HepG2 (cell line): ENCODE data around the gene FCRL2. TPM values are rescaled to one million over a fixed set of nuclear protein-coding genes. Genes with fewer than 3 reads are reported as not detected.

Source experiments
- ATAC-seq: fragments of 200-7000 bp; cut with Tn5 transposase; 3 replicates; pipeline ENCODE4 v1.9.1; 2020; ENCODE audit warnings: mild to moderate bottlenecking, moderate library complexity
- BruUV-seq: library from RNA; stranded (reverse); fragments of 400-500 nt; replicated peaks from 2 replicates; lab custom pipeline; 2021; lab: Mats Ljungman, UMichigan
- CTCF ChIA-PET: fragments of 300-600 bp; formaldehyde crosslinking; extraction: SDS; loops from one replicate; lab custom pipeline; 2021; ENCODE audit warnings: low total read pairs, inconsistent platforms, low intra/inter-chr PET ratio; lab: Yijun Ruan, JAX
- POLR2A ChIA-PET: fragments of 350-600 bp; sonication (Branson Sonifier 250); formaldehyde crosslinking; loops from one replicate; lab custom pipeline; 2020; ENCODE audit warnings: antibody characterized with exemption, inconsistent platforms; lab: Yijun Ruan, JAX
- DNase-seq: peaks from one replicate; pipeline ENCODE4 v3.0.0-alpha.2; 2015; ENCODE audit warnings: low spot score
- FAIRE-seq: peaks from 3 replicates; lab custom pipeline; 2011; peaks lifted over from hg19 to GRCh38; lab: Jason Lieb, UNC
- H2AFZ ChIP-seq: one replicate; pipeline ENCODE4 v1.6.1; 2011; ENCODE audit warnings: low read length, inconsistent platforms
- H3K27ac ChIP-seq: fragments of 300-600 bp; 3 replicates; pipeline ENCODE4 v1.8.0; 2011; ENCODE audit warnings: mixed run types, mild to moderate bottlenecking, mixed read lengths, low read length, inconsistent platforms; ENCODE audit not compliant: insufficient read depth; ENCODE audit errors: extremely low read length
- H3K27me3 ChIP-seq, 2 experiments: fragments of 200-600 bp in 1 of 2; 2 replicates in 1 of 2; 3 replicates in 1 of 2; pipeline versions ENCODE4 v1.6.0 to v1.8.0; 2011; ENCODE audit warnings: low read length in 2 of 2, mild to moderate bottlenecking in 2 of 2, moderate library complexity in 2 of 2, inconsistent platforms in 1 of 2; ENCODE audit not compliant: insufficient read depth in 2 of 2, control insufficient read depth in 1 of 2
- H3K36me3 ChIP-seq, 2 experiments: fragments of 200-600 bp in 1 of 2; replicated peaks in 1 of 2; 2 replicates in 1 of 2; 3 replicates in 1 of 2; pipeline versions ENCODE4 v1.5.1 to v1.8.0; 2011; ENCODE audit warnings: low read length in 2 of 2, inconsistent platforms in 1 of 2; ENCODE audit not compliant: insufficient read depth in 2 of 2, control insufficient read depth in 1 of 2
- H3K4me1 ChIP-seq: 2 replicates; pipeline ENCODE4 v1.5.1; 2012; ENCODE audit warnings: low read length, inconsistent platforms; ENCODE audit not compliant: insufficient read depth
- H3K4me2 ChIP-seq: 2 replicates; pipeline ENCODE4 v1.6.0; 2011; ENCODE audit warnings: low read depth, low read length, inconsistent platforms
- H3K4me3 ChIP-seq, 3 experiments: fragments of 200-600 bp in 1 of 3; sonication (generic), shearing (Covaris generic) in 1 of 3; replicated peaks in 1 of 3; 2 replicates each; pipeline ENCODE4 v1.5.1; 2011 to 2016; ENCODE audit warnings: low read length in 3 of 3, inconsistent platforms in 2 of 3, low read depth in 2 of 3, mild to moderate bottlenecking in 2 of 3, control low read depth in 1 of 3, mixed read lengths in 1 of 3; ENCODE audit not compliant: insufficient read depth in 1 of 3
- H3K79me2 ChIP-seq: one replicate; pipeline ENCODE4 v1.6.1; 2011; ENCODE audit warnings: low read length, inconsistent platforms; ENCODE audit not compliant: insufficient read depth
- H3K9ac ChIP-seq: 2 replicates; pipeline ENCODE4 v1.6.0; 2011; ENCODE audit warnings: mild to moderate bottlenecking, low read depth, low read length, inconsistent platforms; ENCODE audit not compliant: insufficient read depth
- H3K9me3 ChIP-seq: 2 replicates; pipeline ENCODE4 v1.5.1; 2012; ENCODE audit warnings: mild to moderate bottlenecking, low read length
- H4K20me1 ChIP-seq: 2 replicates; pipeline ENCODE4 v1.6.0; 2011; ENCODE audit warnings: inconsistent platforms, mild to moderate bottlenecking, low read length, moderate library complexity; ENCODE audit not compliant: insufficient read depth
- ATF2 ChIP-seq: sonication (generic); formaldehyde crosslinking; IDR thresholded peaks from 2 replicates; pipeline ENCODE4 v1.4.0; 2020; ENCODE audit warnings: missing genetic modification reagents
- SIX1 ChIP-seq: sonication (generic); formaldehyde crosslinking; IDR thresholded peaks from 2 replicates; pipeline ENCODE4 v1.4.0; 2020; ENCODE audit warnings: missing genetic modification reagents, borderline replicate concordance
- SMAD9 ChIP-seq: sonication (generic); formaldehyde crosslinking; IDR thresholded peaks from 2 replicates; pipeline ENCODE4 v1.5.1; 2020; ENCODE audit warnings: mild to moderate bottlenecking, missing genetic modification reagents
- SYNCRIP ChIP-seq: fragments of 200-400 bp; formaldehyde crosslinking; IDR thresholded peaks from 2 replicates; pipeline ENCODE4 v1.6.1; 2018; ENCODE audit warnings: mild to moderate bottlenecking, low read depth, low read length; ENCODE audit not compliant: insufficient read depth
- USF2 ChIP-seq, 2 experiments: sonication (generic) in 1 of 2; formaldehyde crosslinking in 1 of 2; IDR thresholded peaks; 2 replicates each; pipeline versions ENCODE4 v1.5.1 to v1.6.1; 2011 to 2020; ENCODE audit warnings: borderline replicate concordance in 1 of 2, low read depth in 1 of 2, low read length in 1 of 2, mild to moderate bottlenecking in 1 of 2, missing genetic modification reagents in 1 of 2, moderate library complexity in 1 of 2
- ZNF761 ChIP-seq: sonication (generic); formaldehyde crosslinking; conservative IDR thresholded peaks from 2 replicates; pipeline ENCODE4 v1.4.0; 2020; ENCODE audit warnings: mild to moderate bottlenecking, missing genetic modification reagents
- WGBS: methylation state at CpG from one replicate; pipeline ENCODE4 v1.1.6; 2017; ENCODE audit warnings: low lambda C conversion rate; 5-methylcytosine and 5-hydroxymethylcytosine counted together
- in situ Hi-C: cut with HindIII; loops from 2 replicates; pipeline ENCODE4 v1.10.0; 2017; ENCODE audit warnings: low pct_unique_long_range_greater_than_20kb; ENCODE audit not compliant: extremely low pct_ligation_motif_present
- intact Hi-C: fragments of 100-400 bp; cut with micrococcal nuclease; formaldehyde crosslinking; loops from one replicate; pipeline ENCODE4 v1.10.0; 2022; ENCODE audit not compliant: unreplicated experiment
- polyA plus RNA-seq, 8 experiments: library from polyadenylated mRNA; depleted of rRNA in 3 of 8; stranded (reverse) in 7 of 8; unstranded in 1 of 8; fragments of >200 nt; fragmentation: Illumina TruSeq in 4 of 8; extraction: Trizol in 4 of 8; gene quantifications; 2 replicates each; pipeline versions ENCODE4 v1.2.1 to v1.2.3, GENCODE V29; 2011 to 2016; ENCODE audit warnings: low read depth in 4 of 8, missing spikeins in 1 of 8, mixed read lengths in 1 of 8; ENCODE audit not compliant: insufficient read depth in 1 of 8
- total RNA-seq, 5 experiments: library from RNA; depleted of rRNA; stranded (reverse); fragments of >200 nt; fragmentation: Illumina TruSeq; extraction: Trizol; gene quantifications; 2 replicates each; pipeline ENCODE4 v1.2.3, GENCODE V29; 2016; ENCODE audit warnings: low read depth in 1 of 5

FCRL2 gene
- total and polyA plus RNA-seq, 2 of the 13 experiments (the other 11 are each of a cell fraction or from before 2014, with no cell fraction given): not detected

- TF ChIP-seq ATF2 (CRISPR knock-in tag) (no peak), SIX1 (CRISPR knock-in tag) (no peak)
Observed at GRCh38 chr1:157782931-157783330, 6.0 kb upstream of the FCRL2 start (continued).

GRCh38 chr1:157781048-157781447 lies 4.1 kb upstream of the FCRL2 start:
- ChIA-PET POLR2A (no interaction called here), CTCF (no interaction called here)
- no peak overlapping the region for H3K4me2 ChIP-seq

More at GRCh38 chr1:157781048-157781447, 4.1 kb upstream of the FCRL2 start:
- no peaks in the 10 kb centered on the region for H3K79me2 ChIP-seq
- TF ChIP-seq SMAD9 (CRISPR knock-in tag): no peak
- TF ChIP-seq USF2 (IDR thresholded peaks at IDR 0.05; ENCODE audit: low read depth, low read length): no peak
- no peak for TF ChIP-seq USF2 (CRISPR knock-in tag; IDR thresholded peaks at IDR 0.05; ENCODE audit: borderline replicate concordance)
- TF ChIP-seq ZNF761 (CRISPR knock-in tag): no peak
- TF ChIP-seq SYNCRIP: no peak
- TF ChIP-seq, all 625 proteins: peak for 0
- Histone ChIP-seq H3K9me3 (no peaks in the 10 kb centered on the region), H3K27me3 (no peaks in the 10 kb centered on the region), H3K4me3 (no peak overlapping the region), H3K36me3 (no peaks in the 10 kb centered on the region), H3K27ac (no peak overlapping the region), H2AFZ (no peak overlapping the region), H3K4me1 (no peaks in the 10 kb centered on the region), H3K9ac (no peak overlapping the region), H4K20me1 (no peaks in the 10 kb centered on the region)
- in situ Hi-C loops: no loop called here
- WGBS: 0% methylated on average over 2 of the region's 2 CpGs
- no TSS peak for BruUV-seq
- DNase-seq (no peak), FAIRE-seq (no peak), ATAC-seq (no peak)
- intact Hi-C loops: no loop called here
